GM19452 (cell line): ENCODE results near the gene LYPD6.

Experiments used
- ATAC-seq: cut with Tn5 transposase; IDR thresholded peaks from one replicate; pipeline ENCODE4 v1.9.1; 2021; ENCODE audit not compliant: unreplicated experiment

The LYPD6 gene

DNA sequence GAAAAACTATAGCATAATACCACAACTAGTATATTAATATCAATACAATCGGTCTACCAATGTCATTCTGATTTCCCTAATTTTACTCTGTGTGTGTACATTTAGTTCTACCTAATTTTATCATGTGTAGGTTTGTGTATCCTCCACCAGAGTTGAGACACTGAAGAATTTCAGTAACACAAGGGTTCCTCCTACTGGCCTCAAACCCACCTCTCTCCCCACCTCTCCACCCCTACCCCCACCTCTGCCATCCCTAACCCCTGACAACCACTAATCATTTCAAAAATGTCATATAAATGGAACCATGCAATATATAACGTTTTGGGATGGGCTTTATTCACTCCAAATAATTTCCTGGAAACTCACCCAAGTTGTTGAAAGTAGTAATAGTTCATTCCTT is 117.9 kb downstream of the LYPD6 start:
- ATAC-seq, result no peak

DNA sequence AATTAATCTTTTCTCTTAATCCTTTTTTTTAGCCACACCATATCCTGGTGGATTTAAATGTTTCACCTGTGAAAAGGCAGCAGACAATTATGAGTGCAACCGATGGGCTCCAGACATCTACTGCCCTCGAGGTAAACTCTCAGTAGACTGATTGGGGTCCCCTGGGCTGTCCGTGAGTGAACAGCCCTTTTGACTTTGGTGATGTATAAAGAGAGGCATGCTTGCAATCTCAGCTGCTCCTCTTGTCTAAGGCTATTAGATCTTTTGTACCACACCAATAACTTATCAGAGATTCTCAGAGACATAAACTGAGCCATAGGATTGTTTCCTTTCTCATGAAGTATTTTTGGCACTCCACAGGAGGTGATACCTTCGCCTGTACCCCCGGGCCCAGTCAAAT is 118.6 kb downstream of the LYPD6 start:
- no peak for ATAC-seq

DNA sequence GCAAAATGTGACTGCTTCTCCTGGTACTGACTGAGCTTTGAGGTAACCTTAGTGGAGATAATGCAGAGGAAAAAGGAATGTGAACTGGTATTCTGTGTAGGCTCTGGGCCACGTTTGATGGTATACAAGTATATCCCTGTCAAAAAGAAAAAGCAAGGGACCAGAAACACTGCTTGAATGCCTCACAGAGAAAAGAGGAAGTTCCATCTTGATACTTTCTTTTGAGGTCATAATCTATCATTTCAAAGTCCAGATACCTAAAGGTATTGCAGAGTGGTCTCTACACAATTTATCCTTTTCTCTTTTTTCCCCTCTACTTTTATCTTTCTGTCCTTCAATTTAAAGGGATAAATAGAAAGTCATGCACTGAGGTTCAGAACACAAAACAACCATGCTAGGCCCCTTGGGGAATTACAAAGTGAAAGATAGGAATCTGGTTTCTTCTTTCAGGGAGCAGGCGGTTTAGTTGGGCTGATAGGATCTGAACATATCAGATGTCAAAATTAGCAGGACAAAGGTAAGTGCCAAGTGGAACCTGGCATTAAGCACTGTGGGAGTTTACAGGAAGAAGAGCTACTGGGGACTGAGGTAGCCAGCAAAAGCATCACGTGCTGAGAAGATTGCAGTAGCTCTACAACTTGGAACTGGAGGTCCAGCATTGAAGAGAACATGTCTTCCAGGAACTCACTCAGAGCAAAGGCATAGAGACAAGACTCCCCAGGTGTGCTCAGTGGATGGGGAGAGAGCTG is 121.2 kb downstream of the LYPD6 start:
- ATAC-seq, result no peak

DNA sequence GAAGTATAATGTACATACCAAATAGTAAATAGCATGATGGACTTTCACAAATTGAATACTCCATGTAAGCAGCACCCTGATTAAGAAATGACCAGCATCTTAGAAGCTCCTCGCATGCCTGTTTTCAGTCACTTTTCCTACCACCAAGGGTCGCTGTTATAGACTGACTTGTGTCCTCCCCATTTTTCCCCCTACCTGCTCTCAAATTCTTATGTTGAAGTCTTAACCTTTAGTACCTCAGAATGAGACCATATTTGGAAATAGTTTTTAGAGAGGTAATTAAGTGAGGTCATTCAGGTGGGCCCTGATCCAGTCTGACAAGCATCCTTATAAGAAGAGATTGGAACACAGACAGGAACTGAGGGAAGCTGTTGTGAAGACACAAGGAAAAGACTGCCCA is 125.9 kb downstream of the LYPD6 start:
- no peak for ATAC-seq

DNA sequence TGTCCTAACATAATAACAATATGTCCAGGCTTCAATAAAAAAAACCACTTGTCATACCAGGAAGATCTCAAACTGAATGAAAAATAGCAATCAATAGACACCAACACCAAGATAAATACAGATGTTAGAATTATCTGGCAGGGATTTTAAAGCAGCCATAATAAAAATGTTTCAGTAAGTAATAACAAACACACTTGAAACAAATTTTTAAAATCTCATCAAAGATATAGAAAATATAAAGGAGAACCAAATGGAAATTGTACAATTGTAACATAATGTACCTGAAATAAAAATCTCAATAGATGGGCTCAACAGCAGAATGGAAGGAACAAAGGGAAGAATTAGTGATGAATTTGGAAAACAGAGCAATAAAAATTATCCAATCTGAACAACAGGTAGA is 128.1 kb downstream of the LYPD6 start:
- ATAC-seq, result no peak

DNA sequence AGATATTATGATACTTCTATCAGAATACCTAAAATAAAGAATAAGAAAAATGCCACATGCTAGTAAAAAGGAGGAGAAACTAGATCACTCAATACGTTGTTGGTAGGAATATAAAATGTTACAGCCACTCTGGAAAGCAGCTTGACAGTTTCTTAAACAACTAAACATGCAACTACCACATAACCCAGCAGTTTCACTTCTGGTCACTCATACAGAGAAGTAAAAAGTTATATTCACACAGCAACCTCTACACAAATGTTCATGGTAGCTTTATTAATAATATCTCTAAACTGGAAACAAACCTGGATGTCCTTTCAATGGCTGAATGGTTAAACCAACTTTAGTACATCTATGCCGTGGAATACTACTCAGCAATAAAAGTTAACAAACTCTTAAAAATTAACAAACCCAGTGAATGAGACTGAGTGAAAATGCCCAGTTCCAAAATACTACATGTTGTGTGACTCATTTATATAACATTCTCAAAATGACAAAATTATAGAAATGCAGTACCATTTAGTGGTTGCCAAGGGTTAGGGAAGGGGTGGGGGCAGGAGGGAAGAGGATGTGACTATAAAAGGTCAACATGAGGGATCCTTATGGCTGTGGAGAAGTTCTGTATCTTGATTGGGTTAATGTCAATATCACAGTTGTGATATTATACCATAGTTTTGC is 133.1 kb downstream of the LYPD6 start:
- peak; percentile 96 for ATAC-seq

DNA sequence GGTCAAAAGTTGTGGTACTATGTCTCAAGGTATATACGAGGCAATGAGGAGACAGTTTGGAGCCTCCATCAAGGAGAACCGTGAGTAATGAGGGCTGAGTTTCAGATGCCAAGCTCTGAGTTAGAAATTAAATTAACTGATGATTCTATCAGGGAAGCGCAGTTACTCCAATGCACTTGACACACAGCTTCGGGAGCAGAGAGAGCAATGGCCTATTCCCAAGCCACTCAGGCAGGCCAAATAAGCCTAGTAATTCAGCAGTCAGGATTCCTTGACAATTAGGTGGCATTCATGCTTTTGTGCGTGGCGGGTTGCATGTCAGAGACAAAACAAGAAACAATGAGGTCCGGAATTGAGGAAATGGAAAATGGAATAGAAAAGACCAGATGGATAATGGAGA is 134.0 kb downstream of the LYPD6 start:
- ATAC-seq, result no peak

DNA sequence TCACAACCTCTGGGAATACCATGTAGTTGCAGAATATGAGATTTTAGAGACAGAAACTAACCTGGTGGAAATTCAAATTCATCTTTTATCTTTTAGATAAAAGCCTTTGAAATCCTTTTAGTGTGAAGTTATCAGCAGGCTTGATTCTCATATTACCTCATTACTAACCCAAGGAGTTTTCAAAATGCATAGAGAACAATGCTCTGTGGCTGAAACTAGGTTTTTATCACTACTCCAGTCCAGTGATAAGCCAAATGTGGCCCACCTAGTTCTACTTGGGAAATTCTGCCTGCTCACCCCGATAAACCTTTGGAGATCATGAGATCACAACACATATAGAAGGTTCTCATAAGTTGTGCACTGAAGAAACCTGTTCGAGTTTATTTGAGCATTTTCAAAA is 135.5 kb downstream of the LYPD6 start:
- ATAC-seq, result no peak

DNA sequence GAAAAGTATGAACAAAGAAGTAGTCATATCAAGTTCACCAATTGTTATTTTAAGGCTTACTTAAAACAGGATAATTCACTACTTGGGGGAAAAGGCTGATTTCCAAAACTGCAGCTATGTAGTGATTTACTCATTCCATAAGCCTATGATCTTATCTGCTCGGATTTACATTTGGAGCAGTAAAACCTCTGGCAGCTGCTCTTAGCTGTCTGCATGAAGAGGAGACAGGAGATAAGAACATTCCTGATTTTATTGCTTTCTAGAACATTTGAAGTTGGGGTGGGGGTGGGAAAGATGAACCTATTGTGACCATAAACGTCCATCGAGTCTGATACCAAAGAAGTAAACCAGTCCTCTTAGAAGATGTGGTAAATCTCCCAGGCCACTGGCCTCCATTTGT is 136.2 kb downstream of the LYPD6 start:
- no peak for ATAC-seq

DNA sequence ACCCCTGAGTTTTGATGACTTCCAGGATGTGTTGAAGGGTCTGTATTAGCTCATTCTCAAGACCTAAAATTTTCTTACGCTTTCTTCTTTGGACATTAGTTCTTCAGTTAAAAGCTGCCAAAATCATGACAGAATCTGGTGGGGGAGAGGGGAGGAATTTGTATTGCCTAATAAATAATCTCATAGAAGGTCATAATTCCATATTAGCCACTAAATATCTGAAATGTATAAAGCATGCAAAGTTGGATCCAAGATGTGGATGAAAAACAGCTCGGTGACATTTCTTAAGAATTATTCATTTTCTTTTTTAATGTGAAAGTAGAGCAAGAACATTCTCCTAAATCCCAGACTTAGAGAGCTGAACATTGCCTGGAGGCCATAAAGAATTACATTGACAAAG is 137.0 kb downstream of the LYPD6 start:
- no peak for ATAC-seq

DNA sequence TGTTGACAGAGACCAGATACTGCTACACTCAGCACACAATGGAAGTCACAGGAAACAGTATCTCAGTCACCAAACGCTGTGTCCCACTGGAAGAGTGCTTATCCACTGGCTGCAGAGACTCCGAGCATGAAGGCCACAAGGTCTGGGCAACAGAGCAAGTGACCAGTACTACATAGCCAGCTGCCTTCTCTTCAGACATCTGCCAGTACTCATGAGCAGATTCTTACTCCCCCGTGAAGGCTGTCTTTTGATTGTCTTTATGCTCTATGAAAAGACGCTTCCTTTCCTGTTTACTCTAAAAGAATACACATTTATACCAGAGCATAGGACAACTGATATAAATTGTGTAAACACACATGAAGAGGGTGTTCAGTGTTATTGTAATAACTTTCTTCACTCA is 138.2 kb downstream of the LYPD6 start:
- no peak for ATAC-seq

DNA sequence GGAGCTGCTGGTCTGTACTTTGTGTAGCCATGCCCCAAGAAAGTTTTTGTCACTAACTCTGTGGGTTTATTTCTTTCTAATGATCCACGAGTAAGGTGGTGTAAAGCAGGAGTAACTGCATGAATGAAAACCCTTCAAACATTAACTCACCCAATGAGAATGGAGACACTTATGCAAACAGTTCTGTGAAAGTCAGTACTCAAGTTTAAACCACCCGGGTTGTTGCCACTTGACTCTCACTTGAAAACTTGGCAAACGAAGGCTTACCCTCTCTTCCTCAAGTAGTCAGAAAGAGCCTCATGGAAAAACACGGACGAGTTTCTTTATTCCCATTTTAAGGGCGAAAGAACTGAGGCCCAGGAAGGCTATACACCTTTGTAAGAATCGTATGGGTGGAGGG is 139.7 kb downstream of the LYPD6 start:
- no peak for ATAC-seq

DNA sequence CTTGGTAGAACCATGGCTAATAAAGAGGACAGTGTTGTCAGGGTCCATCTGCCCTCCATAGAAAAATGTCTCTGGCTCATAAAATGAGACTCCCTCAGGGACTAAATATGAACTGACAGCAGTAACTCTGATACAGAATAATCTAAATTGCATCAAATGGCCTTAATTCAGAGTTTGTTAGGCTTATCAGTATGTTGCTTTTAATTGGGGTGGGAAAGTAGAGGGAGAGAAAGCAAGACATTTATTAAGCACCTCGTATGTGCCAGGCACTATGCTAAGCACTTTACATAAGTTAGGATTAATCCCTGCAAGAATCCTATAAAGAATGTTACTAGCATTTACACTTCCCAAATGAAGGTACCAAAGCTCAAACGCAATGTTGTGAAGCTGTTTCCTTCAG is 142.0 kb downstream of the LYPD6 start:
- ATAC-seq, result no peak

DNA sequence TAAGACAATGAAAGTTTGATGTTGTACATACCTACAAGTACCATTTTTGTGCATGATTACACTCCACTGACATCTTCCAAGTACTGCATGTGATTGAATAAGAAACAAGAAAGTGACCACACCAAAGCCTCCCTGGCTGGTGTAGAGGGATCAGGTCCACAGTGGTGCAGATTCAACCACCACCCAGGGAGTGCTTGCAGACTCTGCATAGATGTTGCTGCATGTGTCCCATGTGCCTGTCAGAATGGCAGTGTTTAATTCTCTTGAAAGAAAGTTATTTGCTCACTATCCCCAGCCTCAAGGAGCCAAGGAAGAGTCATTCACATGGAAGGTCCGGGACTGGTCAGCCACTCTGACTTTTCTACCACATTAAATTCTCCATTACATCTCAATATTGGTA is 142.7 kb downstream of the LYPD6 start:
- no peak for ATAC-seq

DNA sequence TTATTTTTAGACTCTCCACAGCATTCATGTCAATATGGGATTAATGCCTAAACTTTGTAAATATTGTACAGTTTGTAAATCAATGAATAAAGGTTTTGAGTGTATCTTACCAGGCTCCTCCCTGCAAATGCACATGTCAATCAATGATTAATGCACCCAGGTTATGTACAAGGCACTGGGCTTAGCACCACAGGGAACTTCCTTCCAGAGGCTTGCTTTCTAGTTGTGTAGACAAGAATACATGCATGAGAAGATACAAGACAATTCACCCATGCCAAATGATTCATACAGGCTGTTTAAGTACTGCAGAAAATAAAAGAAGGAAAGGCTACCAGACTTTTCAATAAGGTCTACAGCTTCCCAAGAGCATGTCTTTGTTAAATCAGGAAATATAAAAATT is 143.1 kb downstream of the LYPD6 start:
- no peak for ATAC-seq

DNA sequence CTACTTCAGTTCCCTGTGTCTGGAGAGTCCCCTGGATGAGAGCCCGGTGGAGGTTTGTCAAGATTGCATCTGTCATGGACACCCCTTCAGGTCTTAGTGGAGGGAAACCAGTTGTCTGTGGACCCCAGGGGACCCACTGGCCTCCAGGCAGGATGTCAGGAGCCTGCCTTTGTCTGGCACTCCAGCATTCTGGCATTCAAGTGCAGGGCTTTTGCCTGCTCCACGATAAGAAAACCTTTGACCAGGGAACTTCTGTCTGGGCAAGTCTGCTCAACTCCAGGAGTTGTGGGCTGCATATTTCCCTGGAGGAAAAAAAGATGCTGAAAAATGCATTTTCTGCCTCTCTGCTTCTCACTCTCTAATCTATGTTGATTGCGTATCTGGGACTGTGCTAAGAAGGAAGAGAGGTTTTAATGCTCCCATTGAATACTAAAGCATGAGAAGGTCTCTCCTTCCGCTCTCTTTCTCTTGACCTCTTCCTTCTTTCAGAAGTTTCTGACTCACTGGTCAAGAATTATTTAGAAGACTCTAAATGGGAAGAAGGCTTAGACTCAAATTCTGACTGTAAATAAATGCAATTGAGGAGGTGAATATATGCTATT is 152.7 kb downstream of the LYPD6 start:
- ATAC-seq, result no peak

DNA sequence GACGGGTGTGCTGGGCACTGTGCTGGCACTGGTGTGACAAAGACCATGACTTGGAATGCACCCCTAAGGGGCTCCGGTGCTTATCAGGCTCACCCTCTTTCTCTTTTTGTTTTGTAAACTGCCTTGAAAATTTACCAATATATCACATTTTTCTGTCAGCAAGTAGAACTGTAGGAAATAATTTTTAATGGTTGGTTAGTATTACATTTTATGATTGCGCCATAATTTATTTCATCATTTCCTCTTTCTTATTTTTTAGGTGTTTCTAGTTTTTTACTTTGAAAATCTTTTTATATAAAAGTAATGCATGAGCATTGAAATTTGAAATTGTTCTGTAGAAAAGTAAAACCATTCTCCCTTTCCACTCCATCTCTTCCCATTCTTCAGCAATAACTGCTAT is 156.3 kb downstream of the LYPD6 start:
- ATAC-seq, result no peak

DNA sequence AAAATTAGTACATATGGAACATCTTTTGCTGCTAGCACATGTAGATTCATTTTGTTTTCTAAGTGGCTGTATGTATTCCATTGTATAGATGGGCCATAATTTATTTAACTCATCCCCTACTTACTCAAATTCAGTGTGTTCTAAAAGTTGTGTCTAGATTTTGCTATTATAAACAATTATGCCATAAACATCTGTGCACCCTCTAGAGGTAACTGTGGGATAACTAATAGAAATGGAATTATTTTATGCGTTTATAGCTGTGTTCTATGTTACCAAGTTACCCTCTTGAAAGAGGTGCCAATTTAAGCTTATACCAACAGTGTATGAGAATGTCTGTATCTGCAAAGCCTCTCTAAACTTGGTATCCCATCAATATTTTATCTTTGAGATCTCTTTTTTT is 156.8 kb downstream of the LYPD6 start:
- ATAC-seq, result no peak

DNA sequence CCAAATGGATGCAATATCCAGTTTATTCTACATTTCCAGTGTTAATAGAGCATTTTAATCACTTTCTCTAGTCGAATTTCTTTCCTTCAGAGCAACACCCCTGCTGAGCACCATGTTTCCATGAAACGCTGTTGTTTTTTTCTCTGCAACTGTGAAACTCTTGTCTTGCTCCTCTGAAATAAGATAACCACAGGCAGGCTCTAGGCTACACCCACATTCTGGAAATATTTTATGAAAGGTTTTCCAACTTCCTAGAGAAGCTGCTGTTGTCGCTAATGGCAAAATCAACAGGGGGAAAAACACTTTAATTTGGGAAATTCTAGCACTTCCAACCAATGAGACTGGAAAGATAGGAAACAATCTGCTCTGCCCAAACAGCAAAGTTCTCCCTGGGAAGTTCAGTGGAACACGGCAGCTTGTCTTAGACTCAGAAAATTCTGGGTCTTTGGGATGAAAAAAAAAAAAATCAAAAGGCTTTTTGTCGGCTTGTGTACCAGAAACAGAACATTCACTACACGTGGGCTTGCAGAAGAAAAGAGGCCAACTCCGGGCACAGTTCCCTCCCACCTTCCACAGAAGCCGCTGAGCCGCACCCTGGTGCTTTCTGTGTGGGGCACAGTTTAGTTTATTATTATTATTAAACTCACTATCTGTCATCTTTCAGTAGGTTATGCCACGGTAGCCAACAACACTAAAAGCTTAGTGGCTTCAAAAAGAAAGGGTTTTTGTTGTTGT is 158.5 kb downstream of the LYPD6 start:
- no peak for ATAC-seq

DNA sequence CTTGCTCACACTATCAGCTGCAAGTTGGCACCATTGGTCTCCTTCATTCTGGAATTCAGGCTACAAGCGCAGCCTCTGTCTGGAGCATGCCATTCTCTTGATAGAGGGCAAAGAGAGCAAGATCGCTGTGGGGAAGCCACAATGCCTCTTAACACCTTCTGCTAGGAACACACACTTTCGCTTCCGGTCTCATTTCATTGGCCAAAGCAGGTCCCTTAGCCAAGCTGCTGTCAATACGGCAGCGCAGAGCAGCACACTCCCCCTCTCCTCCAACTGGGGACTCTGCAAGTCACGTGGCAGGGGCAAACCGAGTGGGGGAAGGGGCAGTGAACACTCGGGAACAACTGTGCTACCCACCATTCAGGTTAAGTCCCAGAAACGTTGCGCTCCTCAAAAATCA is 159.1 kb downstream of the LYPD6 start:
- ATAC-seq, result no peak

DNA sequence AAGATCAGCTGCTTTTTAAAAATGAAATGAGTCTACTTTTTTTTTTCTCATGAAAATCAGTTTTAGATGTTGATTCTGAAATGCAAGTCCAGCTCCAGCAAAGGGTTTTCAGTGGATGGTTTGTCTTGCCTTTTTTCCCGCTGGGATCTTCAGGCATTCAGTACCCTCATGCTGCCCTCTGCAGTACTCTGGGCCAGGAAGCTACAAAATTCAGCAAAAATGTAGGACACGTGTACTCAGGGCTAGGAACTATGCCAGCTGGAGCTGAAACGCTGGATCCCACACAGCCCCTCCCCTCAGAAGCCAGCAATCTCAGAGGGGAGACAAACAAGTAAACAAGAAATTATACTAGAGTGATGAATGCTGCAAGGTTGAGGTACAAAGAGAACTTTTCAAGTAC is 159.9 kb downstream of the LYPD6 start:
- no peak for ATAC-seq

DNA sequence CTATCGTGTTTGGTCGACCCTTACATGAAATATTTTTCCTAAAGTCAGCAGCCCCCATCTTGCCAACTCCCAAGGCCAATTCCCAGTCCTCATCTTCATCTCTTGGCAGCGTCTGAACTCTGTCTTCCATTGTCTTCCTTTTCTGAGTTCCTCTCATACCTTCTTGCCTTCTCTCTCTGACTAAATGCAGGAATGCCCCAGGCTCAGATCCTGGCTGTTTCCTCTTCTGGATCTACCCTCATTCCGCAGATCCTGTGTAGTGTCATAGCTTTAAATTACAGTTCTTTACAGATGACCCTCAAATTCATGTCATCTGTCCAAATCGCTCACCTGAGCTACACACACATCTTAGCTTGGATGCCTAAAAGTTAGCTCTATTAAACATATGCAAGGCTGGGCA is 162.5 kb downstream of the LYPD6 start:
- ATAC-seq, result no peak
